Adipose tissue (tissue), 3 donors: ENCODE measurements around the gene COA6. TPM values are rescaled to one million over a fixed set of nuclear protein-coding genes. Genes with fewer than 3 reads are reported as not detected.
"Not testable (repeated sequence)": the region's sequence is repeated elsewhere in the genome, so short reads cannot be mapped to it uniquely, and the experiment has no call there.

ENCODE experiments used
- H3K27ac ChIP-seq: one replicate; pipeline ENCODE4 v1.5.1; 2013; ENCODE audit warnings: low read depth, low read length
- WGBS, 3 donors: extraction: QIAGEN DNeasy Blood & Tissue Kit; methylation state at CpG; one replicate each; pipeline ENCODE4 v1.1.7; 2013; 5-methylcytosine and 5-hydroxymethylcytosine counted together
- polyA plus RNA-seq, 3 donors: library from polyadenylated mRNA; stranded (reverse); fragments of 200-250 nt; gene quantifications; one replicate each; pipeline ENCODE4 v1.2.3, GENCODE V29; 2013
- donor health status: healthy with polysubstance abuse.
- donor health status: Bipolar disorder and iron deficiency.
- donor health status: healthy.

COA6 gene
- polyA plus RNA-seq = 10 to 100 TPM; 22.6 to 53.4 (median 37.9) TPM

GRCh38 chr1:234373064-234373958 lies at the start of gene COA6:
TSS of gene COA6 (plus strand) at chr1:234373456. CDS start at chr1:234373467, 11 bp downstream.
- peak within 1 kb of the TSS; percentile 88 for H3K27ac ChIP-seq
- 0 to 1% (median 0%) methylated on average over 61 to 62 of the region's 62 CpGs for WGBS, 3 donors

GRCh38 chr1:234324821-234325220 lies 48.4 kb upstream of the COA6 start:
- 71 to 81% (median 76%) methylated on average over 6 of the region's 6 CpGs for WGBS, 3 donors
- no peak overlapping the region for H3K27ac ChIP-seq

GRCh38 chr1:234325878-234326496 lies 47.3 kb upstream of the COA6 start:
- H3K27ac ChIP-seq = no peak overlapping the region
- WGBS, 3 donors = 45 to 59% (median 58%) methylated on average over 7 of the region's 7 CpGs

- H3K27ac ChIP-seq = no peak overlapping the region
- WGBS, 3 donors = 24 to 27% (median 25%) methylated on average over 20 of the region's 20 CpGs
Observed at GRCh38 chr1:234326497-234327366, 46.5 kb upstream of the COA6 start.

- H3K27ac ChIP-seq = no peak overlapping the region
- WGBS, 3 donors = 87 to 90% (median 89%) methylated on average over 9 of the region's 9 CpGs
Observed at GRCh38 chr1:234327577-234328164, 45.6 kb upstream of the COA6 start.

GRCh38 chr1:234330843-234331215 lies 42.4 kb upstream of the COA6 start:
- 69 to 91% (median 84%) methylated on average over 4 of the region's 4 CpGs for WGBS, 3 donors
- no peak overlapping the region for H3K27ac ChIP-seq

GRCh38 chr1:234331507-234331906 lies 41.7 kb upstream of the COA6 start:
- H3K27ac ChIP-seq = no peak overlapping the region
- WGBS, 3 donors = 34 to 81% (median 51%) methylated on average over 2 of the region's 2 CpGs

GRCh38 chr1:234336359-234336758 lies 36.9 kb upstream of the COA6 start:
- no peak overlapping the region for H3K27ac ChIP-seq
- 82 to 86% (median 84%) methylated on average over 2 of the region's 2 CpGs for WGBS, 3 donors

- 93 to 100% (median 95%) methylated on average over 1 of the region's 1 CpG for WGBS, 3 donors
- no peak overlapping the region for H3K27ac ChIP-seq
Observed at GRCh38 chr1:234337233-234337632, 36.0 kb upstream of the COA6 start.

GRCh38 chr1:234340528-234340927 lies 32.7 kb upstream of the COA6 start:
- WGBS, 3 donors = 88 to 94% (median 92%) methylated on average over 2 of the region's 2 CpGs
- H3K27ac ChIP-seq = no peak overlapping the region

- H3K27ac ChIP-seq = no peak overlapping the region
- WGBS, 3 donors = 56 to 81% (median 78%) methylated on average over 5 of the region's 5 CpGs
Observed at GRCh38 chr1:234342774-234343173, 30.5 kb upstream of the COA6 start.

- 94 to 100% (median 96%) methylated on average over 1 of the region's 1 CpG for WGBS, 3 donors
- H3K27ac ChIP-seq = no peak overlapping the region
Observed at GRCh38 chr1:234345237-234345636, 28.0 kb upstream of the COA6 start.

- H3K27ac ChIP-seq = no peak overlapping the region
- WGBS, 3 donors = 48 to 65% (median 51%) methylated on average over 4 of the region's 4 CpGs
Observed at GRCh38 chr1:234348964-234349363, 24.3 kb upstream of the COA6 start.

GRCh38 chr1:234355782-234356510 lies 17.3 kb upstream of the COA6 start:
- no peak overlapping the region for H3K27ac ChIP-seq
- 41 to 74% (median 69%) methylated on average over 3 of the region's 3 CpGs for WGBS, 3 donors

GRCh38 chr1:234356615-234357269 lies 16.5 kb upstream of the COA6 start:
- WGBS, 3 donors = 53 to 71% (median 54%) methylated on average over 35 of the region's 35 CpGs

GRCh38 chr1:234357831-234358230 lies 15.4 kb upstream of the COA6 start:
- H3K27ac ChIP-seq = no peak overlapping the region

More at GRCh38 chr1:234356615-234357269, 16.5 kb upstream of the COA6 start:
- H3K27ac ChIP-seq = not testable (repeated sequence)

- 74 to 81% (median 78%) methylated on average over 3 of the region's 3 CpGs for WGBS, 3 donors
- H3K27ac ChIP-seq = no peak overlapping the region
Observed at GRCh38 chr1:234361102-234361603, 12.1 kb upstream of the COA6 start.
